Ovary (tissue), 9 donors: Measurements from ENCODE around the gene FKBP10. TPM values are rescaled to one million over a fixed set of nuclear protein-coding genes. Genes with fewer than 3 reads are reported as not detected.
A peak's percentile ranks its signal among the peaks of the same experiment; 100 is the strongest.
"Not testable (repeated sequence)": the region's sequence is repeated elsewhere in the genome, so short reads cannot be mapped to it uniquely, and the experiment has no call there.

Experiments
- DNase-seq, 5 donors: peaks; one replicate each; pipeline ENCODE4 v3.0.0-alpha.2; 2019 to 2020
- H3K27ac ChIP-seq, 2 donors: fragments of 200-600 bp; one replicate each; pipeline versions ENCODE4 v1.5.1 to v1.8.0; 2019 to 2022
- H3K27me3 ChIP-seq: fragments of 200-600 bp; one replicate; pipeline ENCODE4 v1.8.0; 2022
- H3K36me3 ChIP-seq: fragments of 200-600 bp; sonication (generic); one replicate; pipeline ENCODE4 v1.5.1; 2019
- H3K4me1 ChIP-seq: one replicate; pipeline ENCODE4 v1.8.1; 2013; ENCODE audit warnings: mild to moderate bottlenecking, moderate library complexity; ENCODE audit not compliant: insufficient read depth
- H3K4me3 ChIP-seq: fragments of 200-600 bp; sonication (generic); one replicate; pipeline ENCODE4 v1.5.1; 2017
- H3K9me3 ChIP-seq, 2 donors: fragments of 200-600 bp in 1 of 2; sonication (generic) in 1 of 2; one replicate each; pipeline versions ENCODE4 v1.5.1 to v1.8.1; 2013 to 2019; ENCODE audit warnings: mild to moderate bottlenecking in 1 of 2, moderate library complexity in 1 of 2
- EP300 ChIP-seq: sonication (generic); formaldehyde crosslinking; IDR thresholded peaks from one replicate; pipeline ENCODE4 v1.6.1; 2017; ENCODE audit warnings: antibody characterized with exemption
- POLR2A ChIP-seq: fragments of 450-650 bp; IDR thresholded peaks from one replicate; pipeline ENCODE4 v1.6.1; 2017; ENCODE audit warnings: antibody characterized with exemption, mild to moderate bottlenecking, moderate library complexity
- WGBS, 3 donors: extraction: QIAGEN DNeasy Blood & Tissue Kit in 1 of 3; methylation state at CpG; one replicate each; pipeline versions ENCODE4 v1.1.5 to v1.1.7; 2013 to 2017; 5-methylcytosine and 5-hydroxymethylcytosine counted together
- intact Hi-C, 4 donors: fragments of 100-400 bp; cut with DNase I; formaldehyde crosslinking; loops; one replicate each; pipeline versions ENCODE4 v1.11.0 to v1.15.1; 2022 to 2023
- polyA plus RNA-seq, 2 donors: library from polyadenylated mRNA; stranded (reverse); fragments of 200-250 nt in 1 of 2; fragments of 350-450 nt in 1 of 2; fragmentation: Illumina TruSeq in 1 of 2; extraction: RNeasy Lipid Tissue Mini Kit (QIAGEN cat#74804) in 1 of 2; gene quantifications; one replicate each; pipeline ENCODE4 v1.2.3, GENCODE V29; 2013 to 2014
- total RNA-seq, 7 donors: library from RNA; depleted of rRNA in 2 of 7; stranded (reverse); fragments of >200 nt in 2 of 7; fragmentation: NEBNext Ultra II Directional in 3 of 7; extraction: Animal tissue kit (Norgen Biotek cat#: 25700) in 3 of 7; gene quantifications; one replicate each; pipeline versions ENCODE4 v1.1.0 to v1.2.4, GENCODE V29; 2016 to 2023
- TF ChIP-seq, protein P1 (sequence below), 3 donors: fragments of 450-650 bp in 2 of 3; fragments of 200-600 bp in 1 of 3; IDR thresholded peaks; one replicate each; pipeline versions ENCODE4 v1.5.1 to v1.8.0; 2016 to 2022; ENCODE audit warnings: antibody characterized with exemption in 3 of 3, mild to moderate bottlenecking in 1 of 3
- donor health status: DM: no; HTN: no; CAD: no; lungs with moderate emphysema.
- donor health status: DM: no; HTN: no; CAD: no.
- donor health status: Bipolar disorder and iron deficiency.
- donor health status: DM: yes; HTN: yes; CAD: no.
- donor health status: DM: no; HTN: no; CAD: no.
- donor health status: DM: yes; HTN: yes; CAD: no.

The FKBP10 gene
- total and polyA plus RNA-seq, 9 donors = 37.1 to 106 (median 80.0) TPM

DNA sequence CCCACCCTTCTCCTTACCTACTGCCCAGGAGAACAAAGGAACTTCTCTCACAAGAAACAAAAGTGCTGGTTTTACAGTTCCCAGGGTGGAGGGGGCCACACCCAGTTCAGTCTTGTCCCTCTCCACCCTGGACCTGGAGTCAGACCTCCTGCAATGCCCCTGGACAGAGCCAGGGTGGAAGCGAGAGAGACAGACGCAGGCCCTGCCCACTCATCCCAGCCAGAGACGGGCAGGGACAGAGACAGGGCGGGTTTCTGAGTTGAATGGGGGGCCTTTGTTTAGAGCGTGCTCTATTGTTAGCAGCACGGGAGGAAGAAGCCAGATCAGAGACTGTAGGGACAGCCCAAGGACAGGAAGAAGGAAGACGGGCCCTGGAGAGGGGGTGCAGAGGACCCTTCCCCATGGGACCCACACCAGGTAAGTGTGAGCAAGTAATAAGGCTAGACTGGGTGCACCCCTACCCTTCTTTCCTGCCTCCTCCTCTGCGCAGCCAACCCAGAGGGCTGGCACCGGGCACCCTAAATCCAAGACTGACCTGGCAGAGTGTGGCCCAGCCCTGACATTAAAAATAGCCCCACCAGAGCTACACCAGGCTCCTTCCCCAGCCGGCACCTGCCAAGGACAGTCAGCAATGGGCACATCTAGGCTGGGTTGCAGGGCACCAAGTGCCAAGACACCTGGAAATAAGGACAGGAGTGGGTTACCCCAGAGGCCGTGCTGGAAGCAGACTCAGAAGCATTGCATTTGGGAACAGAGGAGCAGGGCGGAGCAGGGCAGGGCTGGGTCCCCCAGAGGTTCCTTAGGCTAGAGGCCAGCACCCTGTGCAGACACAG, 37.2 kb upstream of the FKBP10 start:
- no peak for DNase-seq
- intact Hi-C loops = no loop called here
- no peaks in the 10 kb centered on the region for H3K36me3 ChIP-seq
- peaks cover 15% of the 10 kb centered on the region for H3K4me1 ChIP-seq
- H3K4me3 ChIP-seq = no peak overlapping the region
- 92 to 96% (median 95%) methylated on average over 12 of the region's 12 CpGs for WGBS, 3 donors
- TF ChIP-seq, protein P1, sequence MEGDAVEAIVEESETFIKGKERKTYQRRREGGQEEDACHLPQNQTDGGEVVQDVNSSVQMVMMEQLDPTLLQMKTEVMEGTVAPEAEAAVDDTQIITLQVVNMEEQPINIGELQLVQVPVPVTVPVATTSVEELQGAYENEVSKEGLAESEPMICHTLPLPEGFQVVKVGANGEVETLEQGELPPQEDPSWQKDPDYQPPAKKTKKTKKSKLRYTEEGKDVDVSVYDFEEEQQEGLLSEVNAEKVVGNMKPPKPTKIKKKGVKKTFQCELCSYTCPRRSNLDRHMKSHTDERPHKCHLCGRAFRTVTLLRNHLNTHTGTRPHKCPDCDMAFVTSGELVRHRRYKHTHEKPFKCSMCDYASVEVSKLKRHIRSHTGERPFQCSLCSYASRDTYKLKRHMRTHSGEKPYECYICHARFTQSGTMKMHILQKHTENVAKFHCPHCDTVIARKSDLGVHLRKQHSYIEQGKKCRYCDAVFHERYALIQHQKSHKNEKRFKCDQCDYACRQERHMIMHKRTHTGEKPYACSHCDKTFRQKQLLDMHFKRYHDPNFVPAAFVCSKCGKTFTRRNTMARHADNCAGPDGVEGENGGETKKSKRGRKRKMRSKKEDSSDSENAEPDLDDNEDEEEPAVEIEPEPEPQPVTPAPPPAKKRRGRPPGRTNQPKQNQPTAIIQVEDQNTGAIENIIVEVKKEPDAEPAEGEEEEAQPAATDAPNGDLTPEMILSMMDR (IDR thresholded peaks at IDR 0.05) = no peak
- no peak for TF ChIP-seq POLR2A
- no peak for TF ChIP-seq EP300
- no peak overlapping the region for H3K27ac ChIP-seq
- H3K27me3 ChIP-seq = no peaks in the 10 kb centered on the region
- no peaks in the 10 kb centered on the region for H3K9me3 ChIP-seq

DNA sequence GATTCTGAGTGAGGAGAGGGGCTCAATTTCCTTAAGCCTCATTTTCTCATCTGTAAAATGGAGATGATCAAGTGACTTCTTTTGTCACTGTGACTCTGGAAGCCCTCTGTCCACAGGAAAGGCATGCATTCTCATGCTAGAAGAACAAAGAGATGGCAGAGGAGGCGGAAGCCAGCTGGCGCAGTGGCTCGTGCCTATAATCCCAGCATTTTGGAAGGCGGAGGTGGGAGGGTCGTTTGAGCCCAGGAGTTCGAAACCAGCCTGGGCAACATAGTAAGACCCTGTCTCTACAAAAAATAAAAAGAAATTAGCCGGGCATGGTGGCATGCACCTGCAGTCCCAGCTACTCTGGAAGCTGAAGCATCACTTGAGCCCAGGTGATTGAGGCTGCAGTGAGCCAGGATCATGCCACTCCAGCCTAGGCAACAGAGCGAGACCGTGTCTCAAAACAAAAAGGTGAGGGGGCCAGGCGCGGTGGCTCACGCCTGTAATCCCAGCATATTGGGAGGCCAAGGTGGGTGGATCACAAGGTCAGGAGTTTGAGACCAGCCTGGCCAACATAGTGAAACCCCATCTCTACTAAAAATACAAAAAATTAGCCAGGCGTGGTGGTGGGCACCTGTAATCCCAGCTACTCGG, 36.4 kb upstream of the FKBP10 start:
- peaks cover 15% of the 10 kb centered on the region for H3K4me1 ChIP-seq

DNA sequence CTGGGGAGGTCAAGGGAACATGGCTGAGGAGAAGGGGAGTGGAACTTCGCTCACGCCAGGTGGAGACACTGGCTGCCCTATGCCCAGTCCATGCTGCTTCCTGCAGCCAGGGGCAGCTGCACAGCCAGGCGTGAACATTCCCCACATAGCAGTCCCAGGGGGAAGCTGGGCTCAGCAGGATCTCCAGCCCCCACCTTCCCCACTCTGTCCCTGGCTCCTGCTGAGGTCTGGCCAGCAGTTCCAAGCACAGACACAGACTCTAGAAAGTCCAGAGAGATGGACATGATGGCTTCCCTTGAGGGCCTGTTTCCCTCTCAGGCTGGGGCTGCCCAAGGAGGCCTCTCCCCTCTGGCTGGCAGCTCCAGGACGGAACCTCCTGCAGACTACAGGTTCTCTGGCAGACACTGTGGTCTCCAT, 35.6 kb upstream of the FKBP10 start:
- Histone ChIP-seq H3K27me3 (no peaks in the 10 kb centered on the region), H3K4me3 (no peak overlapping the region), H3K4me1 (peaks cover 15% of the 10 kb centered on the region), H3K27ac (peak overlapping the region; percentile 71 to 87), H3K9me3 (no peaks in the 10 kb centered on the region), H3K36me3 (no peaks in the 10 kb centered on the region)
- intact Hi-C loops = no loop called here
- DNase-seq = peak in 4 of 5 donors; percentile 39 to 60 (median 48)
- TF ChIP-seq POLR2A = no peak
- TF ChIP-seq, protein P1 (IDR thresholded peaks at IDR 0.05) = peak in 1 of 3 donors; percentile 22
- TF ChIP-seq EP300 = no peak
- WGBS, 3 donors = 25 to 33% (median 33%) methylated on average over 4 of the region's 4 CpGs

More for the DNA sequence above, 36.4 kb upstream of the FKBP10 start:
- H3K27me3 ChIP-seq, H3K36me3 ChIP-seq, DNase-seq, H3K4me3 ChIP-seq, H3K9me3 ChIP-seq, intact Hi-C loops: not testable (repeated sequence)
- H3K27ac ChIP-seq = peak overlapping the region in 1 of 2 donors; percentile 71
- WGBS, 3 donors = 92 to 95% (median 93%) methylated on average over 14 of the region's 14 CpGs

DNA sequence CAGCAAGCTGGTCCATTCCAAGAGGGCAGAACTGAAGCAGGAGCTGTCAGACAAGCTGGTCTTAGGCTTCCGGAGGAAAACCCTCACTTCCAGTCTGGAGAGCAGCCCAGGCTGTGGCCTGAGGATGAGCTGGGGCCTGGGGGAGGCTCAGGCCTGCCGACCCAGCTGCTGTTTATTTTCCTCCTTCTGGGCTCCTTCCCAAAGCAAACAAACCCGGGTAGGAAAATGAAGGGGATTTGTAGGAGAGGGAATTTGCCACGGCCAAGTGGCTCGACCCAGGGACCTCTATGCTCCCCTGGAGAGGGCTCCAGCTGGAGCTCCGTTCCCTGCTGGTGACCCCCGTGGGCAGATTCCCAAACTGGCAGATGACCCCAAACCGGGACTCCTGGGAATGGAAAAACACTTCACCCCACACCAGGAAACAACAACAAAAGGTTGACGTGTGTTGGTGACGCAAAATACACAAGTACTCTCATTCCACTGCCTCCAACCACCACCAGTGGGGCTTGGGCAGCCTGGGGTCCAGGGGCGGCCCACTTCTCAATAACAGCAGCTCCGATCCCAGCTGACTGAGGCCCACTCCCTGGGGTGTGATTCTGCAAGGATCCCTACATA, 35.1 kb upstream of the FKBP10 start:
- DNase-seq = peak; percentile 88 to 95 (median 93)
- Histone ChIP-seq H3K36me3 (no peaks in the 10 kb centered on the region), H3K9me3 (no peaks in the 10 kb centered on the region), H3K27ac (peak overlapping the region; percentile 71 to 87), H3K27me3 (no peaks in the 10 kb centered on the region), H3K4me1 (peaks cover 15% of the 10 kb centered on the region), H3K4me3 (no peak overlapping the region)
- 1 to 5% (median 1%) methylated on average over 12 of the region's 12 CpGs for WGBS, 3 donors
- TF ChIP-seq, protein P1 (IDR thresholded peaks at IDR 0.05) = peak in 2 of 3 donors; percentile 35 to 52
- no peak for TF ChIP-seq POLR2A
- intact Hi-C loops = no loop called here
